ENCODE data around the gene BDKRB1. TPM values are rescaled to one million over a fixed set of nuclear protein-coding genes. Genes with fewer than 3 reads are reported as not detected.

Gene BDKRB1
- total RNA-seq, 1 experiment from 2014 or later = not detected

GRCh38 chr14:96274543-96274942 lies 18.5 kb downstream of the BDKRB1 start:
- no peak overlapping the region for H3K4me3 ChIP-seq (ENCODE audit: low read depth in 2 of 2, low read length in 2 of 2)
- POLR2A ChIA-PET = no interaction called here
- CTCF ChIA-PET = no interaction called here
- DNase-seq (ENCODE audit: low read depth, low spot score) = no peak
- H3K36me3 ChIP-seq (ENCODE audit: control insufficient read depth, insufficient read depth, low read length) = no peaks in the 10 kb centered on the region
- in situ Hi-C loops (cut with HindIII; ENCODE audit: low pct_unique_long_range_greater_than_20kb, low sequenced_read_pairs) = no loop called here
- no TSS peak for BruUV-seq (replicated peaks)
- H3K4me1 ChIP-seq (ENCODE audit: control insufficient read depth, insufficient read depth, low read length) = no peaks in the 10 kb centered on the region
- H3K27ac ChIP-seq (ENCODE audit: low read length) = no peak overlapping the region
- intact Hi-C loops (cut with micrococcal nuclease; ENCODE audit: unreplicated experiment) = loop anchor here (10.0 kb wide), 1 partner anchor 280 kb away; no protein-coding TSS in a partner anchor
- no peak for ATAC-seq
- TF ChIP-seq CTCF (IDR thresholded peaks at IDR 0.05) (no peak), TCF7L2 (IDR thresholded peaks at IDR 0.05; ENCODE audit: low read depth, low read length) (no peak), POLR2AphosphoS5 (IDR thresholded peaks at IDR 0.05; ENCODE audit: low read depth, low read length) (no peak), SIN3A (IDR thresholded peaks at IDR 0.05; ENCODE audit: borderline replicate concordance, insufficient read depth, low read depth, low read length) (no peak)
- TF ChIP-seq, protein P1, sequence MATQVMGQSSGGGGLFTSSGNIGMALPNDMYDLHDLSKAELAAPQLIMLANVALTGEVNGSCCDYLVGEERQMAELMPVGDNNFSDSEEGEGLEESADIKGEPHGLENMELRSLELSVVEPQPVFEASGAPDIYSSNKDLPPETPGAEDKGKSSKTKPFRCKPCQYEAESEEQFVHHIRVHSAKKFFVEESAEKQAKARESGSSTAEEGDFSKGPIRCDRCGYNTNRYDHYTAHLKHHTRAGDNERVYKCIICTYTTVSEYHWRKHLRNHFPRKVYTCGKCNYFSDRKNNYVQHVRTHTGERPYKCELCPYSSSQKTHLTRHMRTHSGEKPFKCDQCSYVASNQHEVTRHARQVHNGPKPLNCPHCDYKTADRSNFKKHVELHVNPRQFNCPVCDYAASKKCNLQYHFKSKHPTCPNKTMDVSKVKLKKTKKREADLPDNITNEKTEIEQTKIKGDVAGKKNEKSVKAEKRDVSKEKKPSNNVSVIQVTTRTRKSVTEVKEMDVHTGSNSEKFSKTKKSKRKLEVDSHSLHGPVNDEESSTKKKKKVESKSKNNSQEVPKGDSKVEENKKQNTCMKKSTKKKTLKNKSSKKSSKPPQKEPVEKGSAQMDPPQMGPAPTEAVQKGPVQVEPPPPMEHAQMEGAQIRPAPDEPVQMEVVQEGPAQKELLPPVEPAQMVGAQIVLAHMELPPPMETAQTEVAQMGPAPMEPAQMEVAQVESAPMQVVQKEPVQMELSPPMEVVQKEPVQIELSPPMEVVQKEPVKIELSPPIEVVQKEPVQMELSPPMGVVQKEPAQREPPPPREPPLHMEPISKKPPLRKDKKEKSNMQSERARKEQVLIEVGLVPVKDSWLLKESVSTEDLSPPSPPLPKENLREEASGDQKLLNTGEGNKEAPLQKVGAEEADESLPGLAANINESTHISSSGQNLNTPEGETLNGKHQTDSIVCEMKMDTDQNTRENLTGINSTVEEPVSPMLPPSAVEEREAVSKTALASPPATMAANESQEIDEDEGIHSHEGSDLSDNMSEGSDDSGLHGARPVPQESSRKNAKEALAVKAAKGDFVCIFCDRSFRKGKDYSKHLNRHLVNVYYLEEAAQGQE (IDR thresholded peaks at IDR 0.05; ENCODE audit: insufficient read depth in 1 of 2, low read depth in 2 of 2, low read length in 1 of 2) = no peak
- H3K9me3 ChIP-seq (ENCODE audit: control insufficient read depth, insufficient read depth, low read depth, low read length) = no peaks in the 10 kb centered on the region
- no peaks in the 10 kb centered on the region for H3K27me3 ChIP-seq (ENCODE audit: control insufficient read depth, insufficient read depth, low read length)

GRCh38 chr14:96275177-96276112 lies 19.4 kb downstream of the BDKRB1 start:
- ATAC-seq (no peak), DNase-seq (ENCODE audit: low read depth, low spot score) (peak; percentile 22)
- no peaks in the 10 kb centered on the region for H3K9me3 ChIP-seq (ENCODE audit: control insufficient read depth, insufficient read depth, low read depth, low read length)
- BruUV-seq (replicated peaks) = no TSS peak
- H3K27me3 ChIP-seq (ENCODE audit: control insufficient read depth, insufficient read depth, low read length) = no peaks in the 10 kb centered on the region
- CTCF ChIA-PET = interaction anchor here (0.6 to 1.2 kb wide), 3 partner anchors 139 to 285 kb away, joined by 3 to 9 read pairs (median 8); no protein-coding TSS in a partner anchor
- intact Hi-C loops (cut with micrococcal nuclease; ENCODE audit: unreplicated experiment) = loop anchor here (1.0 to 10.0 kb wide), 2 partner anchors 175 to 281 kb away; no protein-coding TSS in a partner anchor
- TF ChIP-seq CTCF (IDR thresholded peaks at IDR 0.05) = peak; percentile 91
- no peak for TF ChIP-seq TCF7L2 (IDR thresholded peaks at IDR 0.05; ENCODE audit: low read depth, low read length)
- no peak overlapping the region for H3K4me3 ChIP-seq (ENCODE audit: low read depth in 2 of 2, low read length in 2 of 2)
- no peaks in the 10 kb centered on the region for H3K4me1 ChIP-seq (ENCODE audit: control insufficient read depth, insufficient read depth, low read length)
- no peaks in the 10 kb centered on the region for H3K36me3 ChIP-seq (ENCODE audit: control insufficient read depth, insufficient read depth, low read length)
- H3K27ac ChIP-seq (ENCODE audit: low read length) = no peak overlapping the region
- POLR2A ChIA-PET = interaction anchor here (0.5 kb wide), 1 partner anchor 175 kb away, joined by 3 read pairs; no protein-coding TSS in a partner anchor
- in situ Hi-C loops (cut with HindIII; ENCODE audit: low pct_unique_long_range_greater_than_20kb, low sequenced_read_pairs) = no loop called here
